Smooth muscle cell (in vitro differentiated cells): ENCODE data around the gene TUBGCP3. TPM values are rescaled to one million over a fixed set of nuclear protein-coding genes. Genes with fewer than 3 reads are reported as not detected.

ENCODE experiments used
- DNase-seq: peaks from one replicate; lab custom pipeline; 2025; ENCODE audit not compliant: unreplicated experiment; lab: John Stamatoyannopoulos, UW
- H2AFZ ChIP-seq: fragments of 200-600 bp; sonication (generic); 2 replicates; pipeline ENCODE4 v1.6.0; 2016; ENCODE audit warnings: antibody characterized with exemption, low read depth, mild to moderate bottlenecking
- H3F3A ChIP-seq: fragments of 200-600 bp; sonication (generic); 2 replicates; pipeline ENCODE4 v1.6.0; 2017; ENCODE audit warnings: antibody characterized with exemption, low read depth
- H3K27ac ChIP-seq: fragments of 200-600 bp; sonication (generic); 2 replicates; pipeline ENCODE4 v1.5.1; 2016; ENCODE audit warnings: low read depth, mild to moderate bottlenecking
- H3K27me3 ChIP-seq: fragments of 200-600 bp; sonication (generic); 2 replicates; pipeline ENCODE4 v1.6.1; 2016; ENCODE audit warnings: low read depth, mild to moderate bottlenecking
- H3K36me3 ChIP-seq: fragments of 200-600 bp; sonication (generic); 2 replicates; pipeline ENCODE4 v1.5.1; 2016; ENCODE audit warnings: low read depth
- H3K4me1 ChIP-seq: fragments of 200-600 bp; sonication (generic); 2 replicates; pipeline ENCODE4 v1.5.1; 2016; ENCODE audit warnings: low read depth
- H3K4me2 ChIP-seq: fragments of 200-600 bp; sonication (generic); 2 replicates; pipeline ENCODE4 v1.6.0; 2016; ENCODE audit warnings: mild to moderate bottlenecking
- H3K4me3 ChIP-seq: fragments of 200-600 bp; sonication (generic); 2 replicates; pipeline ENCODE4 v1.5.1; 2016; ENCODE audit warnings: mild to moderate bottlenecking
- H3K79me2 ChIP-seq: fragments of 200-600 bp; sonication (generic); 2 replicates; pipeline ENCODE4 v1.6.0; 2016; ENCODE audit warnings: low read depth, mild to moderate bottlenecking
- H3K9ac ChIP-seq: fragments of 200-600 bp; sonication (generic); 2 replicates; pipeline ENCODE4 v1.6.0; 2016; ENCODE audit warnings: low read depth
- H3K9me3 ChIP-seq: fragments of 200-600 bp; sonication (generic); replicated peaks from 2 replicates; pipeline ENCODE4 v1.5.1; 2016; ENCODE audit warnings: low read depth
- H4K20me1 ChIP-seq: fragments of 200-600 bp; sonication (generic); 2 replicates; pipeline ENCODE4 v1.6.0; 2016; ENCODE audit warnings: low read depth
- CTCF ChIP-seq: fragments of 200-600 bp; sonication (generic); IDR thresholded peaks from 2 replicates; pipeline ENCODE4 v1.5.1; 2017; ENCODE audit warnings: borderline replicate concordance, mild to moderate bottlenecking, antibody characterized with exemption; ENCODE audit not compliant: insufficient read depth, poor library complexity, severe bottlenecking
- WGBS: methylation state at CpG from one replicate; pipeline ENCODE4 v1.1.7; 2016; ENCODE audit warnings: low lambda C conversion rate; 5-methylcytosine and 5-hydroxymethylcytosine counted together
- polyA plus RNA-seq: library from polyadenylated mRNA; unstranded; fragments of >200 nt; fragmentation: Nextera tagmentation; extraction: Ambion mirVana; gene quantifications from 2 replicates; pipeline ENCODE4 v1.2.1, GENCODE V29; 2016
- total RNA-seq: library from RNA; depleted of rRNA; stranded (reverse); fragments of >200 nt; gene quantifications from 2 replicates; pipeline ENCODE4 v1.2.3, GENCODE V29; 2014

The TUBGCP3 gene
- total RNA-seq (11.6 and 12.4 TPM in 2 replicates), polyA plus RNA-seq (9.4 and 9.6 TPM in 2 replicates)

GRCh38 chr13:112587764-112588489 lies at the start of gene TUBGCP3:
Gene TUBGCP3 (minus strand): TSS chr13:112588153. CDS start chr13:112587980, 173 bp downstream.
- H4K20me1 ChIP-seq: peaks cover 8% of the 10 kb centered on the region
- H3K27ac ChIP-seq: peak within 1 kb of the TSS; percentile 86
- peak; percentile 50 for DNase-seq
- H3K36me3 ChIP-seq: no peaks in the 10 kb centered on the region
- peaks cover 29% of the 10 kb centered on the region for H3K79me2 ChIP-seq
- no peaks in the 10 kb centered on the region for H3K9me3 ChIP-seq
- no peaks in the 10 kb centered on the region for H3K27me3 ChIP-seq
- H3K4me3 ChIP-seq: peak within 1 kb of the TSS; percentile 96
- H3F3A ChIP-seq: peaks cover 19% of the 10 kb centered on the region
- TF ChIP-seq CTCF: no peak
- peak within 1 kb of the TSS; percentile 95 for H2AFZ ChIP-seq
- WGBS: 1% methylated on average over 76 of the region's 77 CpGs
- H3K4me2 ChIP-seq: peak within 1 kb of the TSS; percentile 98
- H3K4me1 ChIP-seq: peaks cover 13% of the 10 kb centered on the region
- H3K9ac ChIP-seq: peak within 1 kb of the TSS; percentile 89

- Histone ChIP-seq H3K27ac (no peak overlapping the region), H2AFZ (peak overlapping the region; percentile 54), H3K27me3 (no peaks in the 10 kb centered on the region), H3K79me2 (no peaks in the 10 kb centered on the region), H3K4me2 (peak overlapping the region; percentile 40), H3K9me3 (no peaks in the 10 kb centered on the region), H3F3A (no peaks in the 10 kb centered on the region), H4K20me1 (no peaks in the 10 kb centered on the region), H3K9ac (no peak overlapping the region), H3K4me1 (no peaks in the 10 kb centered on the region), H3K36me3 (no peaks in the 10 kb centered on the region), H3K4me3 (no peak overlapping the region)
- TF ChIP-seq CTCF: no peak
- 66% methylated on average over 27 of the region's 27 CpGs for WGBS
- DNase-seq: no peak
These were observed 49.3 kb upstream of the TUBGCP3 start for GRCh38 chr13:112637017-112637801.

- no peaks in the 10 kb centered on the region for H3K36me3 ChIP-seq
- no peaks in the 10 kb centered on the region for H3F3A ChIP-seq
- H3K9ac ChIP-seq: no peak overlapping the region
- no peak for DNase-seq
- no peaks in the 10 kb centered on the region for H4K20me1 ChIP-seq
- no peak for TF ChIP-seq CTCF
- no peaks in the 10 kb centered on the region for H3K9me3 ChIP-seq
- no peaks in the 10 kb centered on the region for H3K79me2 ChIP-seq
- no peaks in the 10 kb centered on the region for H3K27me3 ChIP-seq
- no peaks in the 10 kb centered on the region for H3K4me1 ChIP-seq
- WGBS: 89% methylated on average over 19 of the region's 19 CpGs
- no peak overlapping the region for H3K4me3 ChIP-seq
- H3K4me2 ChIP-seq: no peak overlapping the region
- H3K27ac ChIP-seq: no peak overlapping the region
- H2AFZ ChIP-seq: no peak overlapping the region
These were observed 48.5 kb upstream of the TUBGCP3 start for GRCh38 chr13:112636401-112636975.
